Gastrocnemius medialis (tissue), 4 donors: ENCODE results near the gene LRRC61.
"Not testable (repeated sequence)": the region's sequence is repeated elsewhere in the genome, so short reads cannot be mapped to it uniquely, and the experiment has no call there.

Source experiments
- CTCF ChIP-seq, 5 experiments: fragments of 450-650 bp in 3 of 5; fragments of 200-600 bp in 2 of 5; sonication (generic) in 2 of 5; IDR thresholded peaks in 4 of 5; conservative IDR thresholded peaks in 1 of 5; 1 replicate in 4 of 5; 2 replicates in 1 of 5; pipeline ENCODE4 v1.5.1; 2016 to 2019; ENCODE audit warnings: antibody characterized with exemption in 5 of 5, mild to moderate bottlenecking in 3 of 5, moderate library complexity in 3 of 5
- POLR2A ChIP-seq, 2 donors: fragments of 450-650 bp; IDR thresholded peaks; one replicate each; pipeline ENCODE4 v1.6.1; 2017; ENCODE audit warnings: antibody characterized with exemption in 2 of 2, mild to moderate bottlenecking in 2 of 2, moderate library complexity in 2 of 2

- not testable (repeated sequence) for TF ChIP-seq POLR2A (IDR thresholded peaks at IDR 0.05); CTCF (IDR thresholded peaks at IDR 0.05 in 4 of 5, conservative IDR thresholded peaks at IDR 0.05 in 1 of 5)
Observed at GRCh38 chr7:150297978-150298377, 25.2 kb upstream of the LRRC61 start.
